Measurements from ENCODE around the gene DENND11. TPM values are rescaled to one million over a fixed set of nuclear protein-coding genes. Genes with fewer than 3 reads are reported as not detected.

Gene DENND11
- total RNA-seq, 5 donors from 2014 or later (not counting 1 experiment from before 2014, with no cell fraction given), result 46.7 to 55.7 (median 54.8) TPM

DNA sequence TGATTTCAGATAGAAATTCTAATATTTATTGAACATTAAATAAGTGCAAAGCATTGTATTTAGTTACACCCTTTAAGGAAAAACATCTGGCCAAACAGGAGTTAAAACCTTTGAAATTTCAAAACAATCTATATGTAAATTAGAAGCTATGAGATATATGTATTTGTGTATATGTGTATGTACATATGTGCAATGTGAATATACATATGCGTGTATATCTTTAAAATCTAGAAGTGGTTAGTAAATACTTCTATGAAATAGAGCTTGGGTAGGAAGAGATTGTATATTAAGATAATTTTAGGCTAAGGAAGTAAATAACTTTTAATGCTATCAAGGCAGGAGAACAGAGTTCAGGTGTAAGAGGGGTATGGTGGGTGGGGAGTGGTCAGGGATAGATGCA lies 15.5 kb upstream of the DENND11 start:
- no peak for DNase-seq
- Histone ChIP-seq H3K36me3 (ENCODE audit: control insufficient read depth in 2 of 2, extremely low read depth in 1 of 2, insufficient read depth in 1 of 2, low read length in 1 of 2) (peaks cover 0 to 4% of the 10 kb centered on the region in 2 donors), H3K27me3 (replicated peaks in 1 of 2; ENCODE audit: control insufficient read depth in 2 of 2, extremely low read depth in 1 of 2, insufficient read depth in 2 of 2, low read length in 1 of 2) (no peaks in the 10 kb centered on the region), H3K4me3 (ENCODE audit: control insufficient read depth in 1 of 2, extremely low read depth in 1 of 2, low read length in 1 of 2) (no peak overlapping the region), H3K4me1 (ENCODE audit: control insufficient read depth in 1 of 2, extremely low read depth in 1 of 2, insufficient read depth in 2 of 2, low read length in 2 of 2) (no peaks in the 10 kb centered on the region), H3K27ac (ENCODE audit: low read length) (no peak overlapping the region), H3K9me3 (no peaks in the 10 kb centered on the region)
- Mint-ChIP-seq H3K9me3 (no peaks in the 10 kb centered on the region), H3K4me3 (no peak overlapping the region), H3K36me3 (peaks cover 18% of the 10 kb centered on the region), H3K27ac (no peak overlapping the region), H3K4me1 (no peaks in the 10 kb centered on the region), H3K27me3 (no peaks in the 10 kb centered on the region)
- ChIA-PET CTCF (interaction anchor here in 1 of 2 donors (0.6 to 1.3 kb wide), 2 partner anchors 63 to 1258 kb away, joined by 3 to 4 read pairs; no protein-coding TSS in a partner anchor), POLR2A (no interaction called here)
- no CpG with 5 or more reads among the region's 1 CpG for WGBS (ENCODE audit: insufficient coverage)
- ATAC-seq (replicated peaks in 1 of 4), result no peak

DNA sequence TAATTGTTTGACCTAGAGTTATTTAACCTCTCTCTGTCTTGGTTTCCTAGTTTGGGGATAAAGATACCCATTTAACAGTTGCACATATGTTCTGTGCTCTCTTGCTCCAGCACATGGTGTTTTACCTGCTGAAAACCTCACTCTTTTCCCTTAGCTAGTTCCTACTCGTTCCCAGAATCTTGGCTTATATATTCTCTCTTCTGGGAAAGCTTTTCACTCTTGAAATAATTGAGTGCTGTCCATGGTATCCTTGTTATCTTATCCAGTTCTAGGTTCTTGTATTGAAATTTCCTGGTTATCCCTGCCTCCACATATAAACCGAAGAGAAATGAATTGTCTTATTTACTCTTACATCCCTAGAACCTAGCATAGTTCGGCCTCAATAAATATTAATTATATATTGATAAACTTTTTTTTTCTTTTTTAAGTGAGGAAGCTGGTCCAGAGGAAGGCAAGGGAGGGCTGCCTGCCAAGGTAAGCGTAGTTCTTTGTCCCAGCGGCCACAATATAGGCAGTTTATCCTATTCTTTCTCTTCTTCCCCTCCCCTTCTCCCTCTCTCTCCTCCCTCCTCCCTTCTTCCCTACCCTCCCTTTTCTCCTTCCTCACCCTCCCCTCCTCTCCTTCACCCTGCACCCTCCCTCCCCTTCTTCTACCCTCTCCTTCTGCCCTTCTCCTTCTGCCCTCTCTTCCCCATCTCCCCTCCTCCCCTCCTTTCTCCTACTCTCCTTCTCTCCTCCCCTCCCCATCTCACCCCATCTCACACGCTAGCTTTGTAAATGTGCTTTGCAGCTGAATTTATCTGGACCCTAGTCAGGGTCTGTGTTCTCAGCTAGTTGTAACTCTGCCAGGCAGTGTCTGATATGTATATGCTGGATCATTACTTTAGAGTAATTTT lies 14.1 kb upstream of the DENND11 start:
- DNase-seq (no peak), ATAC-seq (replicated peaks in 1 of 4) (no peak)
- peaks cover 0 to 2% (median 0%) of the 10 kb centered on the region in 3 donors for H3K4me1 Mint-ChIP-seq
- H3K36me3 ChIP-seq (ENCODE audit: control insufficient read depth in 2 of 2, extremely low read depth in 1 of 2, insufficient read depth in 1 of 2, low read length in 1 of 2), result peaks cover 0 to 4% of the 10 kb centered on the region in 2 donors
- H3K4me1 ChIP-seq (ENCODE audit: control insufficient read depth in 1 of 2, extremely low read depth in 1 of 2, insufficient read depth in 2 of 2, low read length in 2 of 2), result no peaks in the 10 kb centered on the region
- POLR2A ChIA-PET, result interaction anchor here in 1 of 2 donors (0.6 kb wide), 1 partner anchor 733 kb away, joined by 3 read pairs; no protein-coding TSS in a partner anchor
- no peaks in the 10 kb centered on the region for H3K27me3 ChIP-seq (replicated peaks in 1 of 2; ENCODE audit: control insufficient read depth in 2 of 2, extremely low read depth in 1 of 2, insufficient read depth in 2 of 2, low read length in 1 of 2)
- no peaks in the 10 kb centered on the region for H3K9me3 Mint-ChIP-seq
- no peak overlapping the region for H3K27ac Mint-ChIP-seq
- peaks cover 18% of the 10 kb centered on the region for H3K36me3 Mint-ChIP-seq
- no peak overlapping the region for H3K4me3 Mint-ChIP-seq
- no peak overlapping the region for H3K27ac ChIP-seq (ENCODE audit: low read length)
- WGBS (ENCODE audit: insufficient coverage), result no CpG with 5 or more reads among the region's 6 CpGs
- no peaks in the 10 kb centered on the region for H3K9me3 ChIP-seq
- H3K4me3 ChIP-seq (ENCODE audit: control insufficient read depth in 1 of 2, extremely low read depth in 1 of 2, low read length in 1 of 2), result no peak overlapping the region
- CTCF ChIA-PET, result interaction anchor here in 1 of 2 donors (0.5 to 1.3 kb wide), 3 partner anchors 10 to 646 kb away, joined by 3 read pairs; no protein-coding TSS in a partner anchor
- H3K27me3 Mint-ChIP-seq, result no peaks in the 10 kb centered on the region

DNA sequence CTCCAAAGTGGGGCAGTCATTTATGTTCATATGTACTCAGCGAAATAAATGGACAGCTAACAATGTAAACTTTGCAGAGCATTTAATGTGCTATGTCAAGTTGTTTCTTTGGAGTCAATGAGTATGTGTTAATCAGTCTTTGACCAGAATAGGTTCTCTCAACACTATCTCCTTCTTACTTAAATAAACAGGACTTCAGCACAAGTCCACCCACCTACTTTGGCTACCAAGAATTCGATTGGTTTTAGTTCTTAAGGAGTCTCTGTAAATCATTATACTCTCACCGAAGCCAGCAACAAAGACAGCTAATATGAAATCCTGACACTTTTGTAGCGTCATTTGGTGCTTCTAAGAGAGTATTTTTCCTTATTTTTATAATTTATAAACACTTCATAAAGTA lies 13.1 kb upstream of the DENND11 start:
- Histone ChIP-seq H3K27ac (ENCODE audit: low read length) (no peak overlapping the region), H3K4me1 (ENCODE audit: control insufficient read depth in 1 of 2, extremely low read depth in 1 of 2, insufficient read depth in 2 of 2, low read length in 2 of 2) (no peaks in the 10 kb centered on the region), H3K36me3 (ENCODE audit: control insufficient read depth in 2 of 2, extremely low read depth in 1 of 2, insufficient read depth in 1 of 2, low read length in 1 of 2) (no peaks in the 10 kb centered on the region), H3K4me3 (ENCODE audit: control insufficient read depth in 1 of 2, extremely low read depth in 1 of 2, low read length in 1 of 2) (no peak overlapping the region), H3K27me3 (replicated peaks in 1 of 2; ENCODE audit: control insufficient read depth in 2 of 2, extremely low read depth in 1 of 2, insufficient read depth in 2 of 2, low read length in 1 of 2) (no peaks in the 10 kb centered on the region), H3K9me3 (no peaks in the 10 kb centered on the region)
- peaks cover 25% of the 10 kb centered on the region for H3K36me3 Mint-ChIP-seq
- CTCF ChIA-PET, result interaction anchor here in 1 of 2 donors (0.8 kb wide), 1 partner anchor 9 kb away, joined by 3 read pairs; no protein-coding TSS in a partner anchor
- no peaks in the 10 kb centered on the region for H3K27me3 Mint-ChIP-seq
- H3K4me3 Mint-ChIP-seq, result no peak overlapping the region
- no peak for DNase-seq
- no CpG with 5 or more reads among the region's 4 CpGs for WGBS (ENCODE audit: insufficient coverage)
- no peaks in the 10 kb centered on the region for H3K9me3 Mint-ChIP-seq
- ATAC-seq (replicated peaks in 1 of 4), result no peak
- peaks cover 0 to 2% (median 0%) of the 10 kb centered on the region in 3 donors for H3K4me1 Mint-ChIP-seq
- no peak overlapping the region for H3K27ac Mint-ChIP-seq
- POLR2A ChIA-PET, result no interaction called here

DNA sequence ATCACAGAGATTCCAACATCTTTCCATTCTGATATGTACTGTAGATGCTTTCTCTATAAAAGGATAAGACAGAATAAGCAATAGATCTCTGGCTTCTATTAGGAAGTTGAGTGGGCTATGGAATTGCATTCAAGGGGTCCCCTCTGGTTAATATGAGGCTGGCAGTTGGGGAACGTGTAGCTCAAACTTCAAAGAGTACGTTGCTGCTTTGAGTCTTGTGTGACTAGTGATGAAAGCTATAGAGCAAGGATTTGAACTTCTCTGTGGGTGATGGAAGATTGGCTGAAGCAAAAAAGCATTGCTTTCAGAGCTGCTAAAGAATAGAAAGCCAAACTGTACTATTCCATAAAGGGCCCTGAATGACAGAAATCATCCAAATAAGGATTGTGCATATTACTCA lies 12.6 kb upstream of the DENND11 start:
- H3K36me3 ChIP-seq (ENCODE audit: control insufficient read depth in 2 of 2, extremely low read depth in 1 of 2, insufficient read depth in 1 of 2, low read length in 1 of 2), result no peaks in the 10 kb centered on the region
- peaks cover 0 to 2% (median 0%) of the 10 kb centered on the region in 3 donors for H3K4me1 Mint-ChIP-seq
- no peak overlapping the region for H3K4me3 ChIP-seq (ENCODE audit: control insufficient read depth in 1 of 2, extremely low read depth in 1 of 2, low read length in 1 of 2)
- H3K27me3 Mint-ChIP-seq, result no peaks in the 10 kb centered on the region
- ChIA-PET CTCF (interaction anchor here (0.8 to 0.9 kb wide), 2 partner anchors 9 to 23 kb away, joined by 3 to 4 read pairs; partner anchors contain the start of gene SSBP1 (in 1 of the 2)), POLR2A (no interaction called here)
- ATAC-seq (replicated peaks in 1 of 4), result no peak
- no peak for DNase-seq
- no peaks in the 10 kb centered on the region for H3K4me1 ChIP-seq (ENCODE audit: control insufficient read depth in 1 of 2, extremely low read depth in 1 of 2, insufficient read depth in 2 of 2, low read length in 2 of 2)
- H3K9me3 Mint-ChIP-seq, result no peaks in the 10 kb centered on the region
- H3K27me3 ChIP-seq (replicated peaks in 1 of 2; ENCODE audit: control insufficient read depth in 2 of 2, extremely low read depth in 1 of 2, insufficient read depth in 2 of 2, low read length in 1 of 2), result no peaks in the 10 kb centered on the region
- peaks cover 25% of the 10 kb centered on the region for H3K36me3 Mint-ChIP-seq
- no peaks in the 10 kb centered on the region for H3K9me3 ChIP-seq
- no peak overlapping the region for H3K27ac ChIP-seq (ENCODE audit: low read length)
- no peak overlapping the region for H3K27ac Mint-ChIP-seq
- WGBS (ENCODE audit: insufficient coverage), result 83% methylated on average over 2 of the region's 2 CpGs
- H3K4me3 Mint-ChIP-seq, result no peak overlapping the region

DNA sequence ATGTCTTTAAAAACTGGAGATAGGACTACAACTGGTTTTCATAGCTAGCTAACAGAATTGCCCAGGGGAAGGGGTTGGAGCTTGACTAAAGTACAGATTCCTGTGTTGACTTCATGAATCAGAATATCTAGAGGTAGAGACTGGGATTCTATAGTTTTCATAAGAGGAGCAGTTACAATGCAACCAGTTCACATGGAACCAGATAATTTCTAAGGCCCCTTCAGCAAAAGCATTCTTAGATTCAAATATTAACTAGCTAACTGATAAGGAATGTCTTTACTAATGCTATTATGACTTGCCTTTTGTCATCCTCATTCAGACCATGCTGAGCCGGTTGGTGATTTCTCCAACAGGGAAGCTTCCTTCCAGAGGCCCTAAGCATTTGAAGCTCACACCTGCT lies 11.9 kb upstream of the DENND11 start:
- Histone ChIP-seq H3K27ac (ENCODE audit: low read length) (no peak overlapping the region), H3K27me3 (replicated peaks in 1 of 2; ENCODE audit: control insufficient read depth in 2 of 2, extremely low read depth in 1 of 2, insufficient read depth in 2 of 2, low read length in 1 of 2) (no peaks in the 10 kb centered on the region), H3K4me1 (ENCODE audit: control insufficient read depth in 1 of 2, extremely low read depth in 1 of 2, insufficient read depth in 2 of 2, low read length in 2 of 2) (no peaks in the 10 kb centered on the region), H3K9me3 (no peaks in the 10 kb centered on the region), H3K36me3 (ENCODE audit: control insufficient read depth in 2 of 2, extremely low read depth in 1 of 2, insufficient read depth in 1 of 2, low read length in 1 of 2) (no peaks in the 10 kb centered on the region), H3K4me3 (ENCODE audit: control insufficient read depth in 1 of 2, extremely low read depth in 1 of 2, low read length in 1 of 2) (no peak overlapping the region)
- WGBS (ENCODE audit: insufficient coverage), result no CpG with 5 or more reads among the region's 1 CpG
- ChIA-PET CTCF (interaction anchor here in 1 of 2 donors (0.9 kb wide), 1 partner anchor 24 kb away, joined by 4 read pairs; the partner anchor contains the start of gene SSBP1), POLR2A (no interaction called here)
- ATAC-seq (replicated peaks in 1 of 4) (no peak), DNase-seq (no peak)
- Mint-ChIP-seq H3K4me1 (peaks cover 0 to 2% (median 0%) of the 10 kb centered on the region in 3 donors), H3K9me3 (no peaks in the 10 kb centered on the region), H3K36me3 (peaks cover 25% of the 10 kb centered on the region), H3K27ac (no peak overlapping the region), H3K4me3 (no peak overlapping the region), H3K27me3 (no peaks in the 10 kb centered on the region)

DNA sequence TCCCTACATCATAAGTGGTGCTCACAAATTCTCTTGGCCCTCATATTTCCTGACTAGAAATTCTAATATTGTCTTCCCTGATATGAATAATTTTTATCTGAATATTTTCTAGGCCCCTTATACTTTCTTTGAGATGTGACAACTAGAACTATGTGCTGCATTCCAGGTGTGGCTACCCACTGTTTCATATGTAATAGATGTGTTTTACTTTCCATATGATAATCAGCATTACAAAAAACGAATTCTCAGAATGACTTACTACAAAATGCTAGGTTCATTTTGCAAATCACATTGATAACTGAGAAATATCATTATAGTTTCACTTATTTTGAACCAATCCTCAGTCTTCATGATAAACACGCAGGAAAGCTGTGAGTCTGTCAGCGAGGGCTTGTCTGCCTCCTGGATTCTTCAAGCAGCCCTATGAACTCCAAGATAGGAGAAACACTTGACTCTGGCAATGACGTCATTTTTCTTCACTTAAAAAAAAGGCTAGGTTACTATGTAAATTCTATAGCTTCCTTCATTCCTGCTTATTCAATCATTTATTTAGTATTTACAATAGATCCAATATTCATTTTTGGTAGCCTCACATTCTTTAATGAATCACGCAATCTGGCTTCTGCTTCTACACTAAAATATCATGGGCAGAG lies 10.8 kb upstream of the DENND11 start:
- Histone ChIP-seq H3K36me3 (ENCODE audit: control insufficient read depth in 2 of 2, extremely low read depth in 1 of 2, insufficient read depth in 1 of 2, low read length in 1 of 2) (no peaks in the 10 kb centered on the region), H3K27ac (ENCODE audit: low read length) (no peak overlapping the region), H3K4me1 (ENCODE audit: control insufficient read depth in 1 of 2, extremely low read depth in 1 of 2, insufficient read depth in 2 of 2, low read length in 2 of 2) (no peaks in the 10 kb centered on the region), H3K27me3 (replicated peaks in 1 of 2; ENCODE audit: control insufficient read depth in 2 of 2, extremely low read depth in 1 of 2, insufficient read depth in 2 of 2, low read length in 1 of 2) (no peaks in the 10 kb centered on the region), H3K4me3 (ENCODE audit: control insufficient read depth in 1 of 2, extremely low read depth in 1 of 2, low read length in 1 of 2) (no peak overlapping the region), H3K9me3 (no peaks in the 10 kb centered on the region)
- Mint-ChIP-seq H3K27ac (no peak overlapping the region), H3K36me3 (peaks cover 22% of the 10 kb centered on the region), H3K4me3 (no peak overlapping the region), H3K9me3 (no peaks in the 10 kb centered on the region), H3K4me1 (peaks cover 0 to 2% (median 0%) of the 10 kb centered on the region in 3 donors), H3K27me3 (no peaks in the 10 kb centered on the region)
- POLR2A ChIA-PET, result no interaction called here
- 82% methylated on average over 2 of the region's 5 CpGs for WGBS (ENCODE audit: insufficient coverage)
- ATAC-seq (replicated peaks in 1 of 4) (no peak), DNase-seq (no peak)
- CTCF ChIA-PET, result no interaction called here

All from T-cell (primary cell).